Large intestine (tissue), 3 donors: ENCODE measurements around the gene DHCR24. TPM values are rescaled to one million over a fixed set of nuclear protein-coding genes. Genes with fewer than 3 reads are reported as not detected.
"Not testable (repeated sequence)": the region's sequence is repeated elsewhere in the genome, so short reads cannot be mapped to it uniquely, and the experiment has no call there.

Experiments
- DNase-seq, 2 donors: peaks; one replicate each; pipeline versions ENCODE4 v3.0.0 to v3.0.0-alpha.2; 2013
- H3K27ac ChIP-seq: one replicate; pipeline ENCODE4 v1.5.1; 2013; ENCODE audit warnings: low read length
- H3K27me3 ChIP-seq: 2 replicates; pipeline ENCODE4 v1.6.1; 2013; ENCODE audit warnings: low read length; ENCODE audit not compliant: control insufficient read depth, insufficient read depth
- H3K36me3 ChIP-seq: 2 replicates; pipeline ENCODE4 v1.6.1; 2013; ENCODE audit warnings: low read length; ENCODE audit not compliant: control insufficient read depth, insufficient read depth
- H3K4me1 ChIP-seq: one replicate; pipeline ENCODE4 v1.6.1; 2013; ENCODE audit warnings: low read length; ENCODE audit not compliant: control insufficient read depth, insufficient read depth
- H3K4me3 ChIP-seq: one replicate; pipeline ENCODE4 v1.5.1; 2013; ENCODE audit warnings: low read length
- H3K9me3 ChIP-seq: one replicate; pipeline ENCODE4 v1.6.1; 2013; ENCODE audit warnings: mild to moderate bottlenecking, low read depth, low read length, moderate library complexity; ENCODE audit not compliant: control insufficient read depth
- WGBS: methylation state at CpG from one replicate; pipeline ENCODE4 v1.1.5; 2013; ENCODE audit warnings: low lambda C conversion rate; ENCODE audit not compliant: insufficient coverage; 5-methylcytosine and 5-hydroxymethylcytosine counted together
- polyA plus RNA-seq: library from polyadenylated mRNA; unstranded; fragments of 120-200 nt; gene quantifications from one replicate; pipeline ENCODE4 v1.2.1, GENCODE V29; 2013

DHCR24 gene
- polyA plus RNA-seq, 1 donor, result 36.0 TPM

DNA sequence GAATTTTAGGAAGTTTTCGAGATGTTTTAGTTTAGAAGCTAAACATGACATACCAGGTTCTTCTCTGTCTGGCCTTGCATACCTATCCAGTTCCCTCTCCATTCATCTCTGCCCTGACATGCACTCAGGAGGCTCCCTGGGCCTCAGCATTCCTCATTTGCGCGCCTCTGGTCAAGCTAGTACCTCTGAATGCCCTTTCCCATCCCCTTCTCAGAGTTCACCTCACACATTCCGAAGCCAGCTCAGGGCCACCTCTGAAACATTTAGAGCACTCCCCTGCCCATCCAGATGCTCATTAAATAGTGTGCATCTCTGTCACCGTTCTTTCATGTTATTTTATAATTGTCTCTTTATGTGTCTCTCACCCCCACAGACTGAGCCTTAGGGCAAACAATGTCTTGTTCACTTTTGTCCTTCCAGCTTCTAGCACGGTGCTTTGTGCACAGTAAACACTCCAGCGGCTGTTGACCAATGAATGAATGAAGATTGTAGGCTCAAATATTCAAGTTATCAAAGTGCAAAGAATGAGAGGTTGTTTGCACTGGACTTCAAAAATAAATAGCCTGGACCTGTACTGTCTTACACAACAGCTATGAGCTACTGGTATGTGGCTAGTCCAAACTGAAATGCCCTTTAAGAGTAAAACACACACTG, 1.2 kb upstream of the DHCR24 start:
- H3K9me3 ChIP-seq, result peaks cover 2% of the 10 kb centered on the region
- DNase-seq, result no peak
- H3K36me3 ChIP-seq, result peaks cover 2% of the 10 kb centered on the region
- no peaks in the 10 kb centered on the region for H3K27me3 ChIP-seq
- no peak overlapping the region for H3K27ac ChIP-seq
- H3K4me3 ChIP-seq, result no peak overlapping the region
- WGBS, result 38% methylated on average over 3 of the region's 7 CpGs
- H3K4me1 ChIP-seq, result peaks cover 41% of the 10 kb centered on the region

GRCh38 chr1:54887665-54888071, 673 bp upstream of the DHCR24 start:
- WGBS, result no CpG with 5 or more reads among the region's 8 CpGs
- Histone ChIP-seq H3K9me3 (peaks cover 2% of the 10 kb centered on the region), H3K27ac (peak overlapping the region; percentile 63), H3K4me3 (peak overlapping the region; percentile 72), H3K27me3 (no peaks in the 10 kb centered on the region), H3K36me3 (peaks cover 3% of the 10 kb centered on the region), H3K4me1 (peaks cover 41% of the 10 kb centered on the region)
- no peak for DNase-seq

GRCh38 chr1:54885807-54886723, 930 bp downstream of the DHCR24 start:
- Histone ChIP-seq H3K4me1 (peaks cover 41% of the 10 kb centered on the region), H3K4me3 (peak overlapping the region; percentile 72), H3K9me3 (peaks cover 2% of the 10 kb centered on the region), H3K27ac (no peak overlapping the region), H3K27me3 (no peaks in the 10 kb centered on the region), H3K36me3 (peaks cover 8% of the 10 kb centered on the region)
- peak in 1 of 2 donors; percentile 51 for DNase-seq
- WGBS, result 0% methylated on average over 1 of the region's 24 CpGs

GRCh38 chr1:54885237-54885679, 1.7 kb downstream of the DHCR24 start:
- no peak for DNase-seq
- Histone ChIP-seq H3K4me1 (peaks cover 41% of the 10 kb centered on the region), H3K9me3 (peaks cover 6% of the 10 kb centered on the region), H3K4me3 (no peak overlapping the region), H3K27me3 (no peaks in the 10 kb centered on the region), H3K27ac (no peak overlapping the region), H3K36me3 (peaks cover 8% of the 10 kb centered on the region)
- no CpG with 5 or more reads among the region's 4 CpGs for WGBS

DNA sequence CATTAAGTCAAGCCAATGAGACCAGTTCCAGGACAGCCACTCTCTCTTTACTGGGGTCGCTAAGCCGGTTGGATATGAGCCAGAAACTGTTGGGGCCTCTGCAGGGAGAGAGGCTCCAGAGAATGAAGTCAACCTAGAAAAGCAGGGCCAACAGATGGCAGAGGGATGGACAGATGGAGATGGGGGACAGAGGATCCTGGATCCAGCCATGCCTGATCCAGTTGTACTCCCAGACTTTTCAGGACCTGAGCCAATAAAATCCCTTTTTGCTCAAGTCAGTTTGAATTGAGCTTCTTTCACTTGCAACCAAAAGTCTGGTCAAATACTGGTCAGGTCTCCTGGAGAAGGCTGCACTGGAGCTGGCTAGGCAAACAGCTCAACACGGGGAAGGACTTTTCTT, 2.2 kb downstream of the DHCR24 start:
- H3K4me1 ChIP-seq, result peaks cover 41% of the 10 kb centered on the region
- no CpG with 5 or more reads among the region's 3 CpGs for WGBS
- peaks cover 8% of the 10 kb centered on the region for H3K36me3 ChIP-seq
- DNase-seq, result no peak
- H3K27ac ChIP-seq, result no peak overlapping the region
- H3K9me3 ChIP-seq, result peaks cover 6% of the 10 kb centered on the region
- no peaks in the 10 kb centered on the region for H3K27me3 ChIP-seq
- no peak overlapping the region for H3K4me3 ChIP-seq

GRCh38 chr1:54884135-54884586, 2.8 kb downstream of the DHCR24 start:
- H3K4me1 ChIP-seq, result peaks cover 41% of the 10 kb centered on the region
- no peaks in the 10 kb centered on the region for H3K27me3 ChIP-seq
- no CpG with 5 or more reads among the region's 3 CpGs for WGBS
- peak overlapping the region; percentile 16 for H3K27ac ChIP-seq
- peaks cover 6% of the 10 kb centered on the region for H3K9me3 ChIP-seq
- H3K4me3 ChIP-seq, result no peak overlapping the region
- peaks cover 8% of the 10 kb centered on the region for H3K36me3 ChIP-seq
- peak in 1 of 2 donors; percentile 40 for DNase-seq

DNA sequence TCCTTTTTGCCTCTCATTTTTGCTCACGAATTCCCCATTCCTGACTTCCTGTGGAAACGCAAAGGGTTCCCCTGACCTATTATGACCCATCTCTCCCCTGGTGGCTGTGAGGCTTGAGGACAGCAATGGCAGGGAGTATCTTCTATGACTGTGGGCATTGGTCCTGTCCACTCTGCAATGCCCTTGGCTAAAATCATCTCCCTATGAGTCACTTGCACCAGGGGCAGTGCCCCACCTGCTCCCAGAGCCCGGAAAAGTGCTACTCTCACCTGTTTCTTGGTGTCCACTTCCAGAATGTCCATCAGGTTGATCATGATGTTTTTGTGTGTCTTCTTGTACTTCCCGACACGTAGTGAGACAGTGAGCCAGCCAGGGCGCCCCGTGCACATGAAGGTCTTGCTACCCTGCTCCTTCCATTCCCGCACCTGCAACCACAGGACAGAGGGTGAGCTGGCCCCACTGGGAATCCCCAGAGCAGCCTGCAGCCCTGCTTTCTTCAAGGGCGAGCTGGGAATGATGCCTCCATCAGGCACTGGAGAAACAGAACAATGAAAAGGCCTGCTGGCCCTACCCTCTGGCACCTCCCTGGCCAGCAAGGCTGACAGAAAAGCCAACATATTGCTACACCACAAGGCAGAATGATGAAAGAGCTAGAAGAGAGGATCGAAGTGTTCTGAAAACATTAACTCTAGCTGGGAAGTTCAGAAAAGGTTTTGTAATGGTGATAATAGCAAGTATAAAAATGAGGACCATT, 3.5 kb downstream of the DHCR24 start:
- no peaks in the 10 kb centered on the region for H3K27me3 ChIP-seq
- no CpG with 5 or more reads among the region's 10 CpGs for WGBS
- H3K27ac ChIP-seq, result peak overlapping the region; percentile 16
- H3K4me1 ChIP-seq, result peaks cover 41% of the 10 kb centered on the region
- H3K9me3 ChIP-seq, result peaks cover 10% of the 10 kb centered on the region
- no peak overlapping the region for H3K4me3 ChIP-seq
- DNase-seq, result no peak
- H3K36me3 ChIP-seq, result peaks cover 10% of the 10 kb centered on the region

- H3K36me3 ChIP-seq, result peaks cover 10% of the 10 kb centered on the region
- H3K27me3 ChIP-seq, result no peaks in the 10 kb centered on the region
- H3K4me3 ChIP-seq, result no peak overlapping the region
- 100% methylated on average over 1 of the region's 1 CpG for WGBS
- peaks cover 10% of the 10 kb centered on the region for H3K9me3 ChIP-seq
- no peak for DNase-seq
- H3K4me1 ChIP-seq, result peaks cover 35% of the 10 kb centered on the region
- no peak overlapping the region for H3K27ac ChIP-seq
Measured at GRCh38 chr1:54882519-54882918, 4.5 kb downstream of the DHCR24 start.

- Histone ChIP-seq H3K4me1 (peaks cover 34% of the 10 kb centered on the region), H3K36me3 (peaks cover 10% of the 10 kb centered on the region)
- not testable (repeated sequence) for H3K27ac ChIP-seq, H3K4me3 ChIP-seq, DNase-seq, H3K9me3 ChIP-seq, H3K27me3 ChIP-seq
- no CpG with 5 or more reads among the region's 2 CpGs for WGBS
Measured at GRCh38 chr1:54881604-54882003, 5.4 kb downstream of the DHCR24 start.

DNA sequence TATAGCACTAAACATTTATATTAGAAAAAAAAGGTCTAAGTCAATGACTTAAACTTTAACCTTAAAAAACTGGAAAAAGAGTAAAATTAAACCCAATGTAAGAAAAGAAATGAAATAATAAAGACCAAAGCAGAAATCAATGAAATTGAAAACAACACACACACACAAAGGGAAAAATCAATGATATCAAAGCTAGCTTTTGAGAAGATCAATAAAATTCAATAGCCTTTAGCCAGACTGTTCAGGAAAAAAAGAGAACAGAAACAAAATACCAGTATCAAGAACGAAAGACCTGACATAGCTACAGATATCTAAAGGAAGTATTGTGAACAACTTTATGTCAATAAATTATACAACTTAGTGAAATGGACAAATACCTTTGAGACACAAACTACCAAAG, 7.1 kb downstream of the DHCR24 start:
- Histone ChIP-seq H3K27ac (no peak overlapping the region), H3K4me3 (no peak overlapping the region), H3K27me3 (no peaks in the 10 kb centered on the region), H3K4me1 (peaks cover 17% of the 10 kb centered on the region), H3K9me3 (peaks cover 8% of the 10 kb centered on the region), H3K36me3 (peaks cover 22% of the 10 kb centered on the region)
- WGBS, result 100% methylated on average over 1 of the region's 1 CpG
- DNase-seq, result no peak
